LoVo (cell line): ENCODE measurements around the gene EFNA2.
"Not testable (repeated sequence)": the region's sequence is repeated elsewhere in the genome, so short reads cannot be mapped to it uniquely, and the experiment has no call there.

Source experiments
- DNase-seq: peaks from one replicate; pipeline ENCODE4 v3.0.0-alpha.2; 2016; ENCODE audit warnings: low spot score

Gene EFNA2

GRCh38 chr19:1285737-1286360 lies at the start of gene EFNA2:
Gene EFNA2, plus strand, starts transcription at chr19:1285873. Its CDS starts 296 bp downstream, at chr19:1286169.
- DNase-seq = no peak

DNA sequence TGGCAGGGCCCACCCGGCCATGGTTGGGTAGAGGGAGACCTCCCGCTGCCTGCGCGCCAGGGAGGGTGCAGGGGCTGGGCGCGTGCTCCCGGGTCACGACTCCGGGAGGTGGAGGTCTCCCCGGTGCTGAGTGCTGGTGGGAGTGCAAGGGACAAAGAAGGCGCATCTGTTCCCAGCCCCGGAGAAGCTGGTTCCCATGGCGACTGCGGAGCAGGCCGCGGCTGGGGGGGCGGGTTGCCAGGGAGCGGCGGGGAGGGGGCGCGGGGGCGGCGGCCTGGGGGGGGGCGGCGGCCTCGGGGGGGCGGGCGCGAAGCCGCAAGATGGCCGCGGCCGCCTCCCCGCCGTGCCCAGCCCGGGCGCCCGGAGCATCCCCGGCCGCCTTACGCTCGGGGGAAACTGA lies 49.1 kb upstream of the EFNA2 start:
- DNase-seq = no peak

- DNase-seq = no peak
Measured at GRCh38 chr19:1237027-1237659, 48.5 kb upstream of the EFNA2 start.

DNA sequence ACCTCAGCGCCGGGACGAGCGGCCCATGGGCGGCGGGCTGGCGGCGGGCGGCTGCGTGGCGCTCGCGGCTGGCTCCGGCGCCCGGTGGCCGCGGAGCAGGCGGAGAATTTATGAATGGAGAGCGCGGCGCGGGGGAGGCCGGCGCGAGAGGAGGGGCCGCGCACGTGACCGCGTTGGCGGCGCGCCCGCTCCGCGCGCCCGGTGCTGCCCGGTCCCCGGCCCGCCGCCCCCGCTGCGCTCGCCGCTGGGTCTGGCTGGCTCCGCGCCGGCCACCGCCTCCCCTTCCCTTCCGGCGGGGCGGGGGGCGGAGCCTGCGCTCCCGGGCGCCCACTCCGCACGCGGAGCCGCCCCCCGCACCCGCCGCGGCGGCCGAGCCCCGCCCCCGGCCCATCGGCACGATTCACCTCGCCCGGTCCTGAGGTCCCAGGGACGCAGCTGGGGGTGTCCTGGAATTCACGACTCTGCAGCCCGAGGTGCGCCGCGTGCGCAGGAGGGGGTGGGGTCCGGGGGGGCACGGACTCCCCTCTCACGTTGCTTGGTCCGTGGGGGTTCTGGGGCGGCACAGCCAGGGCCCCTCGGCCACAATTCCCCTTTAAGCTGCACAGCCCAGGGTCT lies 47.8 kb upstream of the EFNA2 start, which contains the start of gene CBARP:
Gene CBARP, minus strand, starts transcription at position 252 of the 615 bp plus-strand sequence. CDS start 1,905 bp downstream, outside the sequence.
- DNase-seq = peak; percentile 57

- no peak for DNase-seq
Measured at GRCh38 chr19:1238369-1239303, 47.0 kb upstream of the EFNA2 start.

GRCh38 chr19:1239420-1239795 lies 46.3 kb upstream of the EFNA2 start:
- DNase-seq = no peak

GRCh38 chr19:1239796-1240737 lies 45.6 kb upstream of the EFNA2 start:
- peak; percentile 87 for DNase-seq

- no peak for DNase-seq
Measured at GRCh38 chr19:1240925-1241324, 44.7 kb upstream of the EFNA2 start.

DNA sequence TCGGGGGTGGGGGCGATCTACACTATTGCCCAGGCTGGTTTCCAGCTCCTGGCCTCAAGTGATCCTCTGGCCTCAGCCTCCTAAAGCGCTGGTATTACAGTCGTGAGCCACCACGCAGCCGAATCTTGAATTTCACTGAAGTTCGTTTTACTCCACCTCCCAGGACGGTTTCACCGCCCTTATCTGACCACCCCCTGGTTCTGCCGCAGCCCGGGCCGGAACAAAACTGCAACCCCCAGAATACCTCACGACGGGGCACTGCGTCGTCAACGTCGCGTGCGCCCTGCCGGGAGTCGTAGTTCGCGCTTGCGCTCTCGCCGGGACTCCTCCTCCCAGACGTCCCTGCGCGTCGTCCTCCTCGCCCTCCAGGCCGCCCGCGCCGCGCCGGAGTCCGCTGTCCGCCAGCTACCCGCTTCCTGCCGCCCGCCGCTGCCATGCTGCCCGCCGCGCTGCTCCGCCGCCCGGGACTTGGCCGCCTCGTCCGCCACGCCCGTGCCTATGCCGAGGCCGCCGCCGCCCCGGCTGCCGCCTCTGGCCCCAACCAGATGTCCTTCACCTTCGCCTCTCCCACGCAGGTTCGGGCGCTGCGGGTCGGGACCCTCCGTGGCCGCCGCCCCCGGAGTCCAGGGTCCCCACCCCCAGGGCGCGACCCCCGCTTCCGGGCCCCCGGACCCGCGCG lies 44.1 kb upstream of the EFNA2 start, which contains the start of gene ATP5F1D:
Gene ATP5F1D, plus strand, starts transcription at position 335 of the 679 bp plus-strand sequence. Its CDS starts 100 bp downstream, at position 435.
- peak; percentile 93 for DNase-seq

DNA sequence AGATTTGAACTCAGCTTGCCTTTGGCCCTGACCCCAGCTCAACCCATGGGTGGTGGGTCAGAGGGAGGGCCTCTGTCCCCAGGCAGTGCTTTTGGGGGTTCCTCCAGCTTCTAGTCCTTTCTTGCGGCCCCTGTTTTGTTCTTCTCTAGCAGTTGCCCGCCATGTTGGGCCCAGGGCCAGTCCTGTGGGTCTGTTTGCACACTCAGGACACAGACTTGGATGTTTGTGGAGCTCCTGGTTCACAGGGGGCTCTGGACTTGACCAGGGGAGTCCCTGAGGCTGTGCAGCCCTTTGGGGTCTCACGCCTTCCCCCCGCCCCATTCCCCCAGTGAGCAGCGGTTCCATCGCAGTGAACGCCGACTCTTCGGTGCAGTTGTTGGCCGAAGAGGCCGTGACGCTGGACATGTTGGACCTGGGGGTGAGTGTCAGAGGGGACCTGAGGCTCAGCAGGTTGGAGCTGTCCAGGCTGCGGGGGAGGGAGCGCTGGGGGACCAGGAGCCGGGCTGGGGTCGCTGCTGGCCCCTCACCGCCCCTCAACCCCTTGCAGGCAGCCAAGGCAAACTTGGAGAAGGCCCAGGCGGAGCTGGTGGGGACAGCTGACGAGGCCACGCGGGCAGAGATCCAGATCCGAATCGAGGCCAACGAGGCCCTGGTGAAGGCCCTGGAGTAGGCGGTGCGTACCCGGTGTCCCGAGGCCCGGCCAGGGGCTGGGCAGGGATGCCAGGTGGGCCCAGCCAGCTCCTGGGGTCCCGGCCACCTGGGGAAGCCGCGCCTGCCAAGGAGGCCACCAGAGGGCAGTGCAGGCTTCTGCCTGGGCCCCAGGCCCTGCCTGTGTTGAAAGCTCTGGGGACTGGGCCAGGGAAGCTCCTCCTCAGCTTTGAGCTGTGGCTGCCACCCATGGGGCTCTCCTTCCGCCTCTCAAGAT lies 41.6 kb upstream of the EFNA2 start:
- DNase-seq = peak; percentile 70

GRCh38 chr19:1244693-1245451 lies 40.8 kb upstream of the EFNA2 start:
- no peak for DNase-seq

- no peak for DNase-seq
Measured at GRCh38 chr19:1245494-1246264, 40.0 kb upstream of the EFNA2 start.

DNA sequence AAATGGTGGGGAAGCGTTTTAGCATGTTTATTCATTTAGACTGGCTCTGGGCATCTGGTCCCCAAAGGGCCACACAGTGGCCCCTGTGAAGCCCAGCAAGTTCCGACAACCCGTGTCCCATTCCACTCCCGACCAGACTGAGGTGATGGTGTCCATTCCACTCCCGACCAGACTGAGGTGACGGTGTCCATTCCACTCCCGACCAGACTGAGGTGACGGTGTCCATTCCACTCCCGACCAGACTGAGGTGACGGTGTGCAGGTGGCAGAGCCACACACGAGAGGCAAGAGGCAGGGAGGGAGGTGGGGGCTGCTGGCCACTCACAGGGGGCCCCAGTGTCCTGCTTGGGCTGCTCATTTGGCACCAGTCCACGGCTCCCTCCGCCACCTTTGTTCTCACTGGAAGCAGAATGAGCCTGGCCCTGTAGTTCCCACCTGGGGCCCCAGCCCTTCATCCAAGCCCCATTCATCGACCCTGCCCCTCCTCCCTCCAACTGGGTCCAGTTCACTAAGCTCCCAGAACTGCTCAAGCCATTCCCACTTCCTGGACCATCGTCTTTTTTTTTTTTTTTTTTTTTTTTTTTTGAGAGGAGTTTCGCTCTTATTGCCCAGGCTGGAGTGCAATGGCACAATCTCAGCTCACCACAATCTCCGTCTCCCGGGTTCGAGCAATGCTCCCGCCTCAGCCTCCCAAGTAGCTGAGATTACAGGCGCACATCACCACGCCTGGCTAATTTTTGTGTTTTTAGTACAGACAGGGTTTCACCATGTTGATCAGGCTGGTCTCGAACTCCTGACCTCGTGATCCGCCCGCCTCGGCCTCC lies 39.2 kb upstream of the EFNA2 start:
- DNase-seq = not testable (repeated sequence)

DNA sequence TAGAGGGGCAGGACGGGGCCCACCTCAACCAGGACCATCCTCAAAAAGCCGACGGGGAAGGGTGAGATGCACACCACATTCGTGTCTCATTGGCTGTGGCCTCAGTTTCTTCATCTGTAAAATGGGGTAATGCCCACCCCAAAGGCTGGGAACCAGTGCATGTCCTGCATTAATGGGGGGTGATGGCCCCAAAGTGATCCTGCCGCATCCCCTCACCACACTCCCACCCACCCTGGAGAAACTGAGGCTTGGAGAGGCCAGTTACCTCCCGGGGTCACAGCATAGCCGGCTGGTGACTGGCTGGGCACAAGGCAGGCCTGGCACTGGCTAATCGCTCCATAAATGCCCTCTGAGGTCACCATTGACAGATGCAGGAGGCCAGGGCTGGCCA lies 37.9 kb upstream of the EFNA2 start:
- no peak for DNase-seq

- peak; percentile 78 for DNase-seq
Measured at GRCh38 chr19:1248139-1248785, 37.4 kb upstream of the EFNA2 start, which contains the start of gene MIDN. Gene MIDN, plus strand, starts transcription at chr19:1248583. Its CDS starts 1,714 bp downstream, at chr19:1250297.

- peak; percentile 66 for DNase-seq
Measured at GRCh38 chr19:1248786-1249297, 36.8 kb upstream of the EFNA2 start.
